Keratinocyte (primary cell): ENCODE measurements around the gene SLC23A1. TPM values are rescaled to one million over a fixed set of nuclear protein-coding genes. Genes with fewer than 3 reads are reported as not detected.

Source experiments
- DNase-seq: peaks from one replicate; pipeline ENCODE4 v3.0.0-alpha.2; 2011; ENCODE audit warnings: low read depth, missing footprints, low spot score
- FAIRE-seq: peaks from 2 replicates; lab custom pipeline; 2011; peaks lifted over from hg19 to GRCh38; lab: Jason Lieb, UNC
- H2AFZ ChIP-seq: 2 replicates; pipeline ENCODE4 v1.6.0; 2012; ENCODE audit warnings: low read length, control low read depth, inconsistent platforms; ENCODE audit not compliant: control insufficient read depth
- H3K27ac ChIP-seq: 2 replicates; pipeline ENCODE4 v1.5.1; 2011; ENCODE audit warnings: low read length; ENCODE audit not compliant: control insufficient read depth, insufficient read depth
- H3K27me3 ChIP-seq: 3 replicates; pipeline ENCODE4 v1.6.0; 2011; ENCODE audit warnings: low read length; ENCODE audit not compliant: control insufficient read depth, insufficient read depth; ENCODE audit errors: extremely low read depth
- H3K36me3 ChIP-seq, 2 experiments: 2 replicates in 1 of 2; 3 replicates in 1 of 2; pipeline ENCODE4 v1.5.1; 2011; ENCODE audit warnings: low read length in 2 of 2, mild to moderate bottlenecking in 1 of 2; ENCODE audit not compliant: control insufficient read depth in 2 of 2, insufficient read depth in 2 of 2; ENCODE audit errors: extremely low read depth in 1 of 2
- H3K4me1 ChIP-seq: 3 replicates; pipeline ENCODE4 v1.5.1; 2011; ENCODE audit warnings: low read length; ENCODE audit not compliant: control insufficient read depth, insufficient read depth; ENCODE audit errors: extremely low read depth
- H3K4me2 ChIP-seq: 3 replicates; pipeline ENCODE4 v1.6.0; 2011; ENCODE audit warnings: low read depth, low read length; ENCODE audit not compliant: control insufficient read depth, insufficient read depth; ENCODE audit errors: extremely low read depth
- H3K4me3 ChIP-seq, 3 experiments: fragments of 200-600 bp in 1 of 3; sonication (generic) in 1 of 3; 2 replicates in 2 of 3; 3 replicates in 1 of 3; pipeline ENCODE4 v1.5.1; 2011 to 2016; ENCODE audit warnings: low read length in 3 of 3, mild to moderate bottlenecking in 3 of 3, control low read depth in 2 of 3, inconsistent platforms in 1 of 3, low read depth in 1 of 3, mixed read lengths in 1 of 3, mixed run types in 1 of 3, moderate library complexity in 1 of 3; ENCODE audit not compliant: control insufficient read depth in 2 of 3, insufficient read depth in 2 of 3; ENCODE audit errors: extremely low read depth in 1 of 3
- H3K79me2 ChIP-seq: 2 replicates; pipeline ENCODE4 v1.6.0; 2012; ENCODE audit warnings: low read length; ENCODE audit not compliant: control insufficient read depth, insufficient read depth
- H3K9ac ChIP-seq: 3 replicates; pipeline ENCODE4 v1.6.0; 2011; ENCODE audit warnings: low read length; ENCODE audit not compliant: control insufficient read depth, insufficient read depth; ENCODE audit errors: extremely low read depth
- H3K9me1 ChIP-seq: 3 replicates; pipeline ENCODE4 v1.6.0; 2011; ENCODE audit warnings: low read length; ENCODE audit not compliant: control insufficient read depth, insufficient read depth; ENCODE audit errors: extremely low read depth
- H3K9me3 ChIP-seq: 2 replicates; pipeline ENCODE4 v1.5.1; 2012; ENCODE audit warnings: low read depth, low read length; ENCODE audit not compliant: control insufficient read depth
- H4K20me1 ChIP-seq: 3 replicates; pipeline ENCODE4 v1.6.0; 2011; ENCODE audit warnings: low read length; ENCODE audit not compliant: control insufficient read depth, insufficient read depth; ENCODE audit errors: extremely low read depth
- EZH2 ChIP-seq: IDR thresholded peaks from one replicate; pipeline ENCODE4 v1.6.1; 2012; ENCODE audit warnings: inconsistent platforms, mild to moderate bottlenecking, low read length, moderate library complexity
- dilution Hi-C: fragments of 300-500 bp; cut with MboI; formaldehyde crosslinking; loops from one replicate; pipeline ENCODE4 v1.7.0; 2020; ENCODE audit warnings: low sequenced_read_pairs; ENCODE audit not compliant: extremely low pct_ligation_motif_present
- polyA plus RNA-seq, 5 experiments: library from polyadenylated mRNA; depleted of rRNA in 3 of 5; stranded (reverse) in 3 of 5; stranded (forward) in 1 of 5; unstranded in 1 of 5; fragments of >200 nt; gene quantifications; 1 replicate in 1 of 5; 2 replicates in 3 of 5; 3 replicates in 1 of 5; pipeline versions ENCODE4 v1.2.1 to v1.2.3, GENCODE V29; 2011 to 2012; ENCODE audit warnings: missing spikeins in 2 of 5, low read depth in 1 of 5, low replicate concordance in 1 of 5
- TF ChIP-seq, protein P1 (sequence below), 3 experiments: IDR thresholded peaks in 1 of 3; conservative IDR thresholded peaks in 1 of 3; optimal IDR thresholded peaks in 1 of 3; 2 replicates in 2 of 3; 3 replicates in 1 of 3; pipeline versions ENCODE3 to v1.5.1; 2011; ENCODE audit warnings: low read length in 3 of 3, mild to moderate bottlenecking in 3 of 3, moderate library complexity in 2 of 3, control low read depth in 1 of 3, inconsistent platforms in 1 of 3; ENCODE audit not compliant: insufficient read depth in 2 of 3; ENCODE audit errors: extremely low read depth in 1 of 3

Gene SLC23A1
- polyA plus RNA-seq, 1 donor (not counting 4 experiments of a cell fraction or from before 2014, with no cell fraction given) = not detected

DNA sequence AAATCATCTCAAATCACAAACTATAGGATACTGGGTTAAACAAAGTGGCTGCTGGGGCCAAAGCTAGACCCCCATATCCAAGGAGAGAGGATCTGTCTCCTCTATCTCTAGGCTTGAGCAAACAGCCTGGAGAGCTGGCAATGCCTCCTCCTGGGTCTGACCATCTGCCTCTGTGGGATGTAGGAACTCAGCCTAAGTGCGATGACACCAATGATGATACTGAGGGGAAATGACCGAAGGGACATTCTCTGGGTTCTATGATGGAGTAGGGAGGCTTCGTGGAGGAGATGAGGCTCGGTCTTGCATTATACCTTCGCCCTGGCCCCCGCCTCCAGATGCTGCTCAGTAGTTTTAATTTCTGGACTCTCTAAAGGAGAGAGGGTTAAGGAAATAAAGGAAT, 30.1 kb upstream of the SLC23A1 start:
- no peak for TF ChIP-seq EZH2
- TF ChIP-seq, protein P1, sequence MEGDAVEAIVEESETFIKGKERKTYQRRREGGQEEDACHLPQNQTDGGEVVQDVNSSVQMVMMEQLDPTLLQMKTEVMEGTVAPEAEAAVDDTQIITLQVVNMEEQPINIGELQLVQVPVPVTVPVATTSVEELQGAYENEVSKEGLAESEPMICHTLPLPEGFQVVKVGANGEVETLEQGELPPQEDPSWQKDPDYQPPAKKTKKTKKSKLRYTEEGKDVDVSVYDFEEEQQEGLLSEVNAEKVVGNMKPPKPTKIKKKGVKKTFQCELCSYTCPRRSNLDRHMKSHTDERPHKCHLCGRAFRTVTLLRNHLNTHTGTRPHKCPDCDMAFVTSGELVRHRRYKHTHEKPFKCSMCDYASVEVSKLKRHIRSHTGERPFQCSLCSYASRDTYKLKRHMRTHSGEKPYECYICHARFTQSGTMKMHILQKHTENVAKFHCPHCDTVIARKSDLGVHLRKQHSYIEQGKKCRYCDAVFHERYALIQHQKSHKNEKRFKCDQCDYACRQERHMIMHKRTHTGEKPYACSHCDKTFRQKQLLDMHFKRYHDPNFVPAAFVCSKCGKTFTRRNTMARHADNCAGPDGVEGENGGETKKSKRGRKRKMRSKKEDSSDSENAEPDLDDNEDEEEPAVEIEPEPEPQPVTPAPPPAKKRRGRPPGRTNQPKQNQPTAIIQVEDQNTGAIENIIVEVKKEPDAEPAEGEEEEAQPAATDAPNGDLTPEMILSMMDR (optimal IDR thresholded peaks at IDR 0.05 in 1 of 3, IDR thresholded peaks at IDR 0.05 in 1 of 3, conservative IDR thresholded peaks at IDR 0.05 in 1 of 3; ENCODE audit: extremely low read depth in 1 of 3, insufficient read depth in 2 of 3, low read length in 3 of 3) = no peak
- Histone ChIP-seq H4K20me1 (no peaks in the 10 kb centered on the region), H3K79me2 (no peaks in the 10 kb centered on the region), H3K4me1 (peaks cover 34% of the 10 kb centered on the region), H3K4me2 (no peak overlapping the region), H3K9me1 (no peaks in the 10 kb centered on the region), H2AFZ (no peak overlapping the region), H3K27me3 (no peaks in the 10 kb centered on the region), H3K9me3 (no peaks in the 10 kb centered on the region), H3K4me3 (no peak overlapping the region), H3K27ac (no peak overlapping the region), H3K9ac (no peak overlapping the region), H3K36me3 (no peaks in the 10 kb centered on the region)
- DNase-seq = no peak
- dilution Hi-C loops = no loop called here
- no peak for FAIRE-seq

DNA sequence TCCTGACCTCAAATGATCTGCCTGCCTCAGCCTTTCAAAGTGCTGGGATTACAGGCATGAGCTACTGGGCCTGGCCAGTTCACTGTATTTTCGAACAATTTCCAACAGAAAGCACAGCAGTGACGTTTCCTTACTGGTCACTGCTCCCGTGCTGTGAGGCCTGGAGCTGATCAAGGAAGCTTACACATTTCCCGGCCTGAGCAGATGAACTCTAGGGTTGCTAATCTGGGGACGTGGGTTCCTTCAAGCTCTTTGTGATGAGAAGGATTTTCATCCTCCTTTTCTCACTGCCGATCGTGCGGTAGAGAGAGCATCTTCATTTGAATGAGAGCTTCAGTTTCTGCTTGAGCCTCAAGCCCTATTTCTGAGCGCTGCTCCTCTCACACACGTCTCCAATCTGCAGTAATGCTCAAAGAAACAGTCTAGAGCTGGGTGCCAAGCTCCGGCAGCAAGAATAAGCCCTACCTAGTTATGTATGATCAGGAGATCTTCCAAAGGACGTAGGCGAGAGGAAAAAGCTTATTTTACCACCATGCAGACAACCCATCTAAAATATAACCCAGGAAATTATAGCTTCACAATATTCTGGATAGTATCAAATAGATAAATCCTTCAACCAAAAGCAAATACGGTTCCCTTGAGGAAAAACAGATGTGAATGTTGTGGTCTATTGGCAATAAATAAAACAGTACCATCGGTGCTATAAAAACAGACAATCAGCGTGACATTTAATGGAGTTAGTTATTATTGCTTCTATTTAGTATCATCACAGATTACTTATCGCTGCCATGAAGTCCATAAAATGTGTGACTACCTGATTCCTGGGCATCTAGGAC, 28.1 kb upstream of the SLC23A1 start:
- FAIRE-seq (no peak), DNase-seq (no peak)
- H3K27me3 ChIP-seq = no peaks in the 10 kb centered on the region
- no peaks in the 10 kb centered on the region for H3K36me3 ChIP-seq
- H3K9ac ChIP-seq = no peak overlapping the region
- dilution Hi-C loops = no loop called here
- H3K4me1 ChIP-seq = peaks cover 26% of the 10 kb centered on the region
- H3K9me3 ChIP-seq = no peaks in the 10 kb centered on the region
- H3K9me1 ChIP-seq = no peaks in the 10 kb centered on the region
- H4K20me1 ChIP-seq = no peaks in the 10 kb centered on the region
- H3K79me2 ChIP-seq = no peaks in the 10 kb centered on the region
- TF ChIP-seq, protein P1 (optimal IDR thresholded peaks at IDR 0.05 in 1 of 3, IDR thresholded peaks at IDR 0.05 in 1 of 3, conservative IDR thresholded peaks at IDR 0.05 in 1 of 3; ENCODE audit: extremely low read depth in 1 of 3, insufficient read depth in 2 of 3, low read length in 3 of 3) = no peak
- no peak for TF ChIP-seq EZH2
- no peak overlapping the region for H3K4me2 ChIP-seq
- no peak overlapping the region for H3K4me3 ChIP-seq
- H3K27ac ChIP-seq = no peak overlapping the region
- no peak overlapping the region for H2AFZ ChIP-seq
